ENCODE results near the gene NR6A1. TPM values are rescaled to one million over a fixed set of nuclear protein-coding genes. Genes with fewer than 3 reads are reported as not detected.
A peak's percentile ranks its signal among the peaks of the same experiment; 100 is the strongest.

The NR6A1 gene
- total RNA-seq, 2 experiments from 2014 or later, result 17.5 to 23.0 TPM

- no peak for DNase-seq (ENCODE audit: low spot score)
- Histone ChIP-seq H3K27ac (ENCODE audit: low read depth, low read length, poor library complexity, severe bottlenecking) (no peak overlapping the region), H3K4me1 (ENCODE audit: insufficient read depth, low read length, poor library complexity, severe bottlenecking) (peaks cover 4% of the 10 kb centered on the region), H3K4me2 (ENCODE audit: low read length) (no peak overlapping the region), H3K9me3 (ENCODE audit: low read length) (no peaks in the 10 kb centered on the region), H3K36me3 (ENCODE audit: insufficient read depth, low read length) (peaks cover 9% of the 10 kb centered on the region), H3K9me2 (ENCODE audit: insufficient read depth, low read length) (no peaks in the 10 kb centered on the region), H3K79me2 (ENCODE audit: insufficient read depth, low read depth, low read length) (no peaks in the 10 kb centered on the region; the same call in 1 of the 2 replicates), H2AFZ (ENCODE audit: low read length) (no peak overlapping the region), H3K4me3 (ENCODE audit: low read depth, low read length, poor library complexity, severe bottlenecking) (no peak overlapping the region), H4K20me1 (ENCODE audit: insufficient read depth, low read length) (0 out of 2 replicates have a peak, but pooled peaks cover 4% of the 10 kb centered on the region)
- TSS peak; percentile 33 for BruUV-seq (replicated peaks)
- intact Hi-C loops (cut with micrococcal nuclease; ENCODE audit: unreplicated experiment), result loop anchor here (1.0 to 5.0 kb wide), 3 partner anchors 142 to 291 kb away; partner anchors contain the start of gene WDR38
- CTCF ChIA-PET (ENCODE audit: unreplicated experiment), result interaction anchor here (1.3 kb wide), 1 partner anchor 94 kb away, joined by 8 read pairs; no protein-coding TSS in a partner anchor
- TF ChIP-seq CTCF (conservative IDR thresholded peaks at IDR 0.05; ENCODE audit: low read length) (no peak), EZH2phosphoT487 (IDR thresholded peaks at IDR 0.05; ENCODE audit: borderline replicate concordance, low read depth, low read length) (no peak)
- POLR2A ChIA-PET, result interaction anchor here (0.7 kb wide), 1 partner anchor 51 kb away, joined by 3 read pairs; no protein-coding TSS in a partner anchor
These were observed 60.3 kb downstream of the NR6A1 start for GRCh38 chr9:124710766-124711165.

- POLR2A ChIA-PET, result interaction anchor here (1.0 kb wide), 1 partner anchor 109 kb away, joined by 5 read pairs; no protein-coding TSS in a partner anchor
These were observed 61.8 kb downstream of the NR6A1 start for GRCh38 chr9:124709292-124709690.

More at GRCh38 chr9:124709292-124709690, 61.8 kb downstream of the NR6A1 start:
- Histone ChIP-seq H3K9me2 (ENCODE audit: insufficient read depth, low read length) (no peaks in the 10 kb centered on the region), H3K9me3 (ENCODE audit: low read length) (no peaks in the 10 kb centered on the region), H3K4me1 (ENCODE audit: insufficient read depth, low read length, poor library complexity, severe bottlenecking) (peaks cover 4% of the 10 kb centered on the region), H3K36me3 (ENCODE audit: insufficient read depth, low read length) (peaks cover 6% of the 10 kb centered on the region; the same call in 1 of the 2 replicates), H4K20me1 (ENCODE audit: insufficient read depth, low read length) (0 out of 2 replicates have a peak, but pooled peaks cover 4% of the 10 kb centered on the region), H2AFZ (ENCODE audit: low read length) (no peak overlapping the region), H3K79me2 (ENCODE audit: insufficient read depth, low read depth, low read length) (no peaks in the 10 kb centered on the region; the same call in 1 of the 2 replicates), H3K27ac (ENCODE audit: low read depth, low read length, poor library complexity, severe bottlenecking) (no peak overlapping the region), H3K4me2 (ENCODE audit: low read length) (no peak overlapping the region), H3K4me3 (ENCODE audit: low read depth, low read length, poor library complexity, severe bottlenecking) (no peak overlapping the region)
- CTCF ChIA-PET (ENCODE audit: unreplicated experiment), result no interaction called here
- intact Hi-C loops (cut with micrococcal nuclease; ENCODE audit: unreplicated experiment), result no loop called here
- no peak for TF ChIP-seq CTCF (conservative IDR thresholded peaks at IDR 0.05; ENCODE audit: low read length)
- no peak for TF ChIP-seq EZH2phosphoT487 (IDR thresholded peaks at IDR 0.05; ENCODE audit: borderline replicate concordance, low read depth, low read length)
- DNase-seq (ENCODE audit: low spot score), result no peak
- BruUV-seq (replicated peaks), result no TSS peak
